ENCODE data around the gene AGBL5. TPM values are rescaled to one million over a fixed set of nuclear protein-coding genes. Genes with fewer than 3 reads are reported as not detected.

The AGBL5 gene
- total and polyA plus RNA-seq, 2 donors (not counting 1 experiment from before 2014, with no cell fraction given), result 10.0 to 17.5 TPM

- no peak overlapping the region for H3K4me2 ChIP-seq (replicated peaks; ENCODE audit: low read depth, low read length, poor library complexity, severe bottlenecking)
Observed at GRCh38 chr2:27087823-27088410, 36.4 kb downstream of the AGBL5 start.

More at GRCh38 chr2:27087823-27088410, 36.4 kb downstream of the AGBL5 start:
- H4K20me1 ChIP-seq (ENCODE audit: control insufficient read depth, insufficient read depth, low read length, poor library complexity, severe bottlenecking), result no peaks in the 10 kb centered on the region
- 97% methylated on average over 3 of the region's 5 CpGs for WGBS (ENCODE audit: insufficient coverage)
- intact Hi-C loops (cut with micrococcal nuclease), result loop anchor here (5.0 to 10.0 kb wide), 4 partner anchors 126 to 1787 kb away; partner anchors contain the start of genes ASXL2, CENPA and TRMT61B
- no peaks in the 10 kb centered on the region for H3K27me3 ChIP-seq (replicated peaks in 1 of 4; ENCODE audit: control extremely low read depth in 1 of 4, control insufficient read depth in 3 of 4, insufficient read depth in 4 of 4, low read length in 3 of 4)
- peaks cover 13 to 20% of the 10 kb centered on the region in 2 donors for H3K4me1 ChIP-seq (ENCODE audit: control insufficient read depth in 2 of 2, insufficient read depth in 2 of 2, low read length in 2 of 2)
- TF ChIP-seq CTCF (IDR thresholded peaks at IDR 0.05) (no peak), EZH2 (IDR thresholded peaks at IDR 0.05; ENCODE audit: borderline replicate concordance, insufficient read depth, low read depth, low read length, poor library complexity, severe bottlenecking) (no peak)
- H3K4me3 Mint-ChIP-seq, result peak overlapping the region; percentile 91
- no peaks in the 10 kb centered on the region for H3K9me3 Mint-ChIP-seq (ENCODE audit: insufficient read depth)
- ATAC-seq (ENCODE audit: low read depth) (no peak), DNase-seq (no peak)
- H3K27ac Mint-ChIP-seq, result no peak overlapping the region
- ChIA-PET CTCF (interaction anchor here (0.6 to 3.4 kb wide), 8 partner anchors 9 to 243 kb away, joined by 3 to 14 read pairs (median 6); partner anchors contain the start of gene OST4), POLR2A (interaction anchor here (0.7 to 1.3 kb wide), 3 partner anchors 56 to 124 kb away, joined by 5 read pairs; partner anchors contain the start of genes ATRAID and SLC5A6)
- no peaks in the 10 kb centered on the region for H3K36me3 ChIP-seq (replicated peaks in 1 of 2; ENCODE audit: control extremely low read depth in 1 of 2, control insufficient read depth in 1 of 2, extremely low read depth in 1 of 2, insufficient read depth in 2 of 2, low read length in 1 of 2)
- H3K4me3 ChIP-seq (ENCODE audit: control extremely low read depth in 1 of 5, extremely low read depth in 1 of 5, insufficient read depth in 1 of 5, low read depth in 2 of 5, low read length in 4 of 5), result no peak overlapping the region
- H3K9me3 ChIP-seq (ENCODE audit: control extremely low read depth in 1 of 3, control insufficient read depth in 2 of 3, insufficient read depth in 1 of 3, low read length in 2 of 3), result no peaks in the 10 kb centered on the region
- no peak overlapping the region for H3K27ac ChIP-seq (ENCODE audit: low read length in 2 of 2)
- H3K27me3 Mint-ChIP-seq, result no peaks in the 10 kb centered on the region
- peaks cover 18% of the 10 kb centered on the region for H3K4me1 Mint-ChIP-seq
- peaks cover 4% of the 10 kb centered on the region for H3K79me2 ChIP-seq (ENCODE audit: control insufficient read depth, insufficient read depth, low read length)
- no peak overlapping the region for H2AFZ ChIP-seq (ENCODE audit: insufficient read depth, low read depth, low read length, poor library complexity, severe bottlenecking)
- no peak overlapping the region for H3K9ac ChIP-seq (ENCODE audit: low read length)
